Transverse colon (tissue), 4 donors: Measurements from ENCODE around the gene NOP16.

ENCODE experiments used
- EP300 ChIP-seq: sonication (generic); formaldehyde crosslinking; IDR thresholded peaks from one replicate; pipeline ENCODE4 v1.6.1; 2017; ENCODE audit warnings: antibody characterized with exemption, low read depth
- POLR2AphosphoS5 ChIP-seq, 3 donors: sonication (generic); formaldehyde crosslinking; IDR thresholded peaks; one replicate each; pipeline ENCODE4 v1.6.1; 2016; ENCODE audit warnings: antibody characterized with exemption in 3 of 3
- TF ChIP-seq, protein P1 (sequence below), 5 experiments: fragments of 200-600 bp in 3 of 5; fragments of 450-650 bp in 2 of 5; sonication (generic) in 3 of 5; IDR thresholded peaks; 1 replicate in 2 of 5; 2 replicates in 3 of 5; pipeline ENCODE4 v1.5.1; 2016 to 2017; ENCODE audit warnings: antibody characterized with exemption in 5 of 5, inconsistent platforms in 3 of 5, mild to moderate bottlenecking in 2 of 5, moderate library complexity in 1 of 5

- TF ChIP-seq, protein P1, sequence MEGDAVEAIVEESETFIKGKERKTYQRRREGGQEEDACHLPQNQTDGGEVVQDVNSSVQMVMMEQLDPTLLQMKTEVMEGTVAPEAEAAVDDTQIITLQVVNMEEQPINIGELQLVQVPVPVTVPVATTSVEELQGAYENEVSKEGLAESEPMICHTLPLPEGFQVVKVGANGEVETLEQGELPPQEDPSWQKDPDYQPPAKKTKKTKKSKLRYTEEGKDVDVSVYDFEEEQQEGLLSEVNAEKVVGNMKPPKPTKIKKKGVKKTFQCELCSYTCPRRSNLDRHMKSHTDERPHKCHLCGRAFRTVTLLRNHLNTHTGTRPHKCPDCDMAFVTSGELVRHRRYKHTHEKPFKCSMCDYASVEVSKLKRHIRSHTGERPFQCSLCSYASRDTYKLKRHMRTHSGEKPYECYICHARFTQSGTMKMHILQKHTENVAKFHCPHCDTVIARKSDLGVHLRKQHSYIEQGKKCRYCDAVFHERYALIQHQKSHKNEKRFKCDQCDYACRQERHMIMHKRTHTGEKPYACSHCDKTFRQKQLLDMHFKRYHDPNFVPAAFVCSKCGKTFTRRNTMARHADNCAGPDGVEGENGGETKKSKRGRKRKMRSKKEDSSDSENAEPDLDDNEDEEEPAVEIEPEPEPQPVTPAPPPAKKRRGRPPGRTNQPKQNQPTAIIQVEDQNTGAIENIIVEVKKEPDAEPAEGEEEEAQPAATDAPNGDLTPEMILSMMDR (IDR thresholded peaks at IDR 0.05) = no peak
- TF ChIP-seq POLR2AphosphoS5 (IDR thresholded peaks at IDR 0.05) = no peak
- no peak for TF ChIP-seq EP300
Observed at GRCh38 chr5:176407456-176408251, 19.3 kb upstream of the NOP16 start.
